Astrocyte of the hippocampus (primary cell): ENCODE data around the gene KDR.

Source experiments
- DNase-seq: peaks from one replicate; pipeline ENCODE4 v3.0.0; 2011; ENCODE audit warnings: low read depth, low spot score

Gene KDR

GRCh38 chr4:55125087-55125721 lies at the start of gene KDR:
TSS of gene KDR (minus strand) at chr4:55125595. CDS start at chr4:55125293, 302 bp downstream.
- peak; percentile 83 for DNase-seq

GRCh38 chr4:55173580-55173979 lies 48.2 kb upstream of the KDR start:
- no peak for DNase-seq

GRCh38 chr4:55172694-55173287 lies 47.4 kb upstream of the KDR start:
- peak; percentile 67 for DNase-seq

GRCh38 chr4:55170462-55170861 lies 45.1 kb upstream of the KDR start:
- DNase-seq: no peak

- peak; percentile 51 for DNase-seq
Measured at GRCh38 chr4:55169352-55169961, 44.1 kb upstream of the KDR start.

GRCh38 chr4:55162396-55162795 lies 37.0 kb upstream of the KDR start:
- DNase-seq: no peak

GRCh38 chr4:55161739-55162138 lies 36.3 kb upstream of the KDR start:
- no peak for DNase-seq

- no peak for DNase-seq
Measured at GRCh38 chr4:55159851-55160250, 34.5 kb upstream of the KDR start.

GRCh38 chr4:55158957-55159356 lies 33.6 kb upstream of the KDR start:
- no peak for DNase-seq

- DNase-seq: peak; percentile 23
Measured at GRCh38 chr4:55157559-55158277, 32.3 kb upstream of the KDR start.

- no peak for DNase-seq
Measured at GRCh38 chr4:55154933-55155332, 29.5 kb upstream of the KDR start.

GRCh38 chr4:55154290-55154880 lies 29.0 kb upstream of the KDR start:
- DNase-seq: no peak

- no peak for DNase-seq
Measured at GRCh38 chr4:55143858-55144257, 18.5 kb upstream of the KDR start.

- DNase-seq: no peak
Measured at GRCh38 chr4:55138367-55138766, 13.0 kb upstream of the KDR start.

- DNase-seq: no peak
Measured at GRCh38 chr4:55136634-55137033, 11.2 kb upstream of the KDR start.

- DNase-seq: no peak
Measured at GRCh38 chr4:55133951-55134350, 8.6 kb upstream of the KDR start.

GRCh38 chr4:55132775-55133174 lies 7.4 kb upstream of the KDR start:
- DNase-seq: no peak

- peak; percentile 47 for DNase-seq
Measured at GRCh38 chr4:55127521-55127920, 2.1 kb upstream of the KDR start.

- no peak for DNase-seq
Measured at GRCh38 chr4:55127053-55127452, 1.7 kb upstream of the KDR start.

- DNase-seq: peak; percentile 62
Measured at GRCh38 chr4:55125763-55126541, 557 bp upstream of the KDR start.

- peak; percentile 71 for DNase-seq
Measured at GRCh38 chr4:55124322-55125076, 896 bp downstream of the KDR start.
